Activated CD4-positive, alpha-beta memory T cell treated with anti-CD3 and anti-CD28 coated beads, Interleukin-2, amount 10 ng/mL, durations not matched to agents 7 days and 5 days (primary cell): Measurements from ENCODE around the gene PPL. TPM values are rescaled to one million over a fixed set of nuclear protein-coding genes. Genes with fewer than 3 reads are reported as not detected.

Source experiments
- CTCF ChIA-PET: fragments of 350-600 bp; sonication (Branson Sonifier 250); formaldehyde crosslinking; loops from one replicate; lab custom pipeline; 2021; ENCODE audit warnings: antibody characterized with exemption, inconsistent platforms; lab: Charles Lee
- POLR2A ChIA-PET: fragments of 350-600 bp; sonication (Branson Sonifier 250); formaldehyde crosslinking; loops from one replicate; lab custom pipeline; 2021; ENCODE audit warnings: antibody characterized with exemption; lab: Charles Lee
- DNase-seq: peaks from one replicate; pipeline ENCODE4 v3.0.0-alpha.2; 2020
- H3K27ac Mint-ChIP-seq: one replicate; pipeline ENCODE4 v1.8.0; 2021; ENCODE audit warnings: mild to moderate bottlenecking, mixed read lengths
- H3K27me3 Mint-ChIP-seq: one replicate; pipeline ENCODE4 v1.8.0; 2021; ENCODE audit warnings: mixed read lengths
- H3K36me3 Mint-ChIP-seq: one replicate; pipeline ENCODE4 v1.8.0; 2021; ENCODE audit warnings: low read depth, mixed read lengths
- H3K4me1 Mint-ChIP-seq: one replicate; pipeline ENCODE4 v1.8.0; 2021; ENCODE audit warnings: mixed read lengths
- H3K4me3 Mint-ChIP-seq: one replicate; pipeline ENCODE4 v1.8.0; 2021; ENCODE audit warnings: mild to moderate bottlenecking, mixed read lengths
- H3K9me3 Mint-ChIP-seq: one replicate; pipeline ENCODE4 v1.8.0; 2021; ENCODE audit warnings: mixed read lengths
- total RNA-seq, 2 experiments: library from RNA; stranded (reverse); gene quantifications; one replicate each; pipeline ENCODE4 v1.2.3, GENCODE V29; 2021

Gene PPL
- total RNA-seq, 2 experiments from 2014 or later = 0.08 TPM; not detected in 1

DNA sequence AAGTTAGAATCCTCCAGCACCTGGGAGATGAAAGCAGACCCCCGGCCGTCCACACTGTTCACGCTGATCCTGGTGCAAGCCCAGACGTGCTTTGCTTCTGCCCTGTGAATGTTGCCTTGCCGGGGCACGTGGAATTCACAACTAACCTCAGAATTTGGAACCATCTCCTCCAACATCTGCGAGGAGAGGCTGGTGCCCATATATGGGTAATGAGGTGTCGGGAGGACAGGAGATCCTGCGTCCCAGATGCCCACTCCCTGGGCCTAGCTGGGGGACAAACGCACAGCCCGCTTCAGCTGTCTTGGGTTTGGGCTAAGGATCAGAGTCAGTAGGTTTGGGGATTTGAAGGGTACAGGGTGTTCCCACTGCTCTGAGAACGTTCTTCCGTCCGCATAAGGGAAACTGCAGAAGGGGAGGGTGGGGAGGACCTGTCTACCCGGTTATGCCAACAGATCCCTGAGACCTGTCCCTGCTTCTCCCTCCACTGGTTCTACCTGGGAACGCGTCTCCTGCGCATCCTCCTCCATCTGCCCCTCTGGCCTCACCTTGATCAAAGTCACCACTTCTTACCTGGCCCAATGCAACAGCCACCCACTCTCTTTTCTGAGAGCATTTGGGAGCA, 14.1 kb downstream of the PPL start:
- Mint-ChIP-seq H3K4me1 (no peaks in the 10 kb centered on the region), H3K36me3 (no peaks in the 10 kb centered on the region), H3K27me3 (peaks cover 1% of the 10 kb centered on the region), H3K27ac (no peak overlapping the region), H3K4me3 (no peak overlapping the region), H3K9me3 (peaks cover 10% of the 10 kb centered on the region)
- DNase-seq = no peak
- ChIA-PET POLR2A (no interaction called here), CTCF (no interaction called here)

DNA sequence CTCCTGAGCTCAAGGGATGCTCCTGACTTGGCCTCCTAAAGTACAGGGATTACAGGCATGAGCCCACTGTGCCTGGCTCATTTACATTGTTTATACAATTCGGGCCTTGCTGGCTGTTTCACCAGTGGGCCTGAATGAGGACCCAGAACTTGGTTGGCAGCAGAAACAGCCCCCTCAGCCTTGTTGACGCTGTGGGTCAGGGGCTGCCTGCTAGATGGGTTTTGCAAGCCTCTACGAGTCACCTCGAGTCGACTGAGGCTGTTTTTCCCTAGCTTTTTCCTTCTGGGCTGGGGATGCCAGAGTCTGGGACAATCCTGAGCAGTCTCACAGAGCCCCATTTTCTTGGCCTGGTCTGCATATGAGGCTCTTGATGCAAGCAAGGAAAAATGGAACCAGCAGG, 16.1 kb downstream of the PPL start:
- no peak overlapping the region for H3K4me3 Mint-ChIP-seq
- H3K9me3 Mint-ChIP-seq = no peaks in the 10 kb centered on the region
- ChIA-PET CTCF (no interaction called here), POLR2A (no interaction called here)
- H3K36me3 Mint-ChIP-seq = no peaks in the 10 kb centered on the region
- no peak overlapping the region for H3K27ac Mint-ChIP-seq
- H3K27me3 Mint-ChIP-seq = peaks cover 1% of the 10 kb centered on the region
- H3K4me1 Mint-ChIP-seq = no peaks in the 10 kb centered on the region
- no peak for DNase-seq

DNA sequence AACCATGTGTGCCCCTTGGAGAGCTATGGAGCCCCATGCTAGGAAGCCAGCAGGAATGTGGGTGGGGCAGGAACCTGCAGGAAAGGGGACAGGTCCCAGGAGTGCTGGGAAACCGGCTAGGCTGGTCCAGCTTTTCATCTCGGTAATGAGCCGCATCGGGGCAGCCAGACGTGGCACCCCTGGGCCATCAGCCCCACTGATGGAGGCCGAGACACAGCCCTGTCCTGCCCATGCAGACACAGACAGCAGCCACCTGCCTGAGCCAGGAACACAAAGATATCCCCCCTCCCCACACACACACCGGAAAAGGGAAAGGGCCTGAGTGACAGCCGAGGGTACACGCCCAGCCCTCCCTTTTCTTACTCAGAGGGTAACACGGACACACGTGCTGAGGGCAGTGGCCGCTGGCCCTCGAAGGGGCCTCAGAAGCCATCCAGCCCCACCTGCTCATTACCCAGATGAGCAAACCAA, 18.1 kb downstream of the PPL start:
- Mint-ChIP-seq H3K4me1 (no peaks in the 10 kb centered on the region), H3K9me3 (no peaks in the 10 kb centered on the region), H3K27ac (no peak overlapping the region), H3K4me3 (no peak overlapping the region), H3K27me3 (no peaks in the 10 kb centered on the region), H3K36me3 (no peaks in the 10 kb centered on the region)
- POLR2A ChIA-PET = no interaction called here
- DNase-seq = no peak
- CTCF ChIA-PET = no interaction called here

DNA sequence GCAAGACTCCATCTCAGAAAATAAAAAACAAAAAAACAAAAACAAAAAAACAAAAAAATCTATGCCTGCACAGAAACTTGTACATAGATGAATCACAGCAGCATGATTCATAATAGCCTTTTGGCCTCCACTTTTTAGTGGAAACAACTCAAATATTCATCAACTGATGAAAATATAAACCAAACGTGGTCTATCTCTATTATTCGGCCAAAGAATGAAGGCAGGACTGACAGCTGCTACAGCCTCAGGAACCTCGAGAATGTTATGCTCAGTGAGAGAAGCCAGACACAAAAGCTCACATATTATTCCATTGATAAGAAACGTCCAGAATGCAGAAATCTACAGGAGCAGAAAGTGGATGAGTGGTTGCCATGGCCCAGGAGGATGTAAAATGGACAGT, 19.8 kb downstream of the PPL start:
- ChIA-PET CTCF (no interaction called here), POLR2A (no interaction called here)
- Mint-ChIP-seq H3K27me3 (no peaks in the 10 kb centered on the region), H3K27ac (no peak overlapping the region), H3K9me3 (no peaks in the 10 kb centered on the region), H3K4me3 (no peak overlapping the region), H3K4me1 (no peaks in the 10 kb centered on the region), H3K36me3 (no peaks in the 10 kb centered on the region)
- no peak for DNase-seq

DNA sequence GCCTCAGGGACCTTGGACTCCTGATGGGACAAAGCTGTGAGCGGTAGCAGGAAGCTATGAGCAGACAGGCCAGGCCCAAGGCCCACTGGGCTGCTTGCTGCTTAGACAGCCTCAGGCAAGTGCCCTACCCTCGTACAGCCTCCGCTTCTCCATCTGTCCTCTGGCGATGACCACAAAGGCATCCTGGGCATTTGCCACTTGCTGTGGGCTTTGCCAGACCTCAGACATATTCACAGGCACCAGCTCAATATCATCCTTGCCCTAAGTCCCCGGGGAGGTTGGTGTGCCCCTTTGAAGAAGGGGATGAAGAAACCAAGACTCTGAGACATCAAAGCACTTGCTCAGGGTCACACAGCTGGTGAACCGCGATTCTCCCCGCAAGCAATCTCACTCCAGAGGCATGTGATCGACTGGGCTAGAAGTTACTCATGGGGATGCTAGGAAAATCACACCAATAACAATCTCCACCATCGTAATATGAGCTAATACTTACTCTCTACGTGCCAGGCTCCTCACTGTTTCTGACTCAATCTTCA, 21.7 kb downstream of the PPL start:
- CTCF ChIA-PET = interaction anchor here (1.1 kb wide), 1 partner anchor 42 kb away, joined by 3 read pairs; no protein-coding TSS in a partner anchor
- no peaks in the 10 kb centered on the region for H3K9me3 Mint-ChIP-seq
- no peak for DNase-seq
- no peaks in the 10 kb centered on the region for H3K4me1 Mint-ChIP-seq
- H3K27me3 Mint-ChIP-seq = no peaks in the 10 kb centered on the region
- POLR2A ChIA-PET = no interaction called here
- H3K4me3 Mint-ChIP-seq = no peak overlapping the region
- H3K27ac Mint-ChIP-seq = no peak overlapping the region
- no peaks in the 10 kb centered on the region for H3K36me3 Mint-ChIP-seq

DNA sequence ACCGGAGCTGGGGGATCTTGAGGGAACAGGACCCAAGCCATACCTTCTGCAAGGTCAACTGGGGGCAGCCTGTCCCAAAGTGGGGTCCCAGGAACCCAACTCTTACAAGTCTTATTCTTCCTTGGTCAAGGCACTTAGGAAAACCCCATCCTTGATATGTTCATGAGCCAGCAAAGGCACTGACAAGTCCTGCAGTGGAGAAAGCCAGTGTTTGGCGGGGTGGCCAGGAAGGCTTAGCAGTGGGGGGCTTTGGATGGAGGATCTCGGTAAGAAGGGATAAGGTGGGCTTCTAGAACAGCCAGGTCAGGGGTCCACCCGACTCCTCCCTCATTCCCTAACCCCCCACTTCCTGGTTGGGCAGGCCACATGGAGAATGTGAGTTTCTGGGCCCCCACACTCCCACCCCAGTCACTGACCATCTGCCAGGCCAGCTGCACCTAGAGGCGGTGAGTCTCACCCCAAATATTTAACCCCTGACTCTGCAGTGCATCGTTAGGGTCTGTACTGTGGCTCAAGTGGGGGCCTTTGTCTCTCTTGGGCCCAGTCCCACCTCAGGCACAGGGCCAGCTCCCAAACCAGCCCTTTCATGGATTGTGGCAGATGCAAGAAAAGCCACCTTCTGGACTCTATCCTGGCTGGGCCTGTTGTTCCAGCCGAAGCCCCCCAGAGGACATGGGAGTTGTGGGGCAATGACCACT, 22.3 kb downstream of the PPL start:
- Mint-ChIP-seq H3K4me1 (no peaks in the 10 kb centered on the region), H3K27me3 (no peaks in the 10 kb centered on the region), H3K4me3 (no peak overlapping the region), H3K27ac (no peak overlapping the region), H3K9me3 (no peaks in the 10 kb centered on the region), H3K36me3 (no peaks in the 10 kb centered on the region)
- POLR2A ChIA-PET = no interaction called here
- DNase-seq = no peak
- CTCF ChIA-PET = interaction anchor here (1.1 kb wide), 1 partner anchor 42 kb away, joined by 3 read pairs; no protein-coding TSS in a partner anchor

DNA sequence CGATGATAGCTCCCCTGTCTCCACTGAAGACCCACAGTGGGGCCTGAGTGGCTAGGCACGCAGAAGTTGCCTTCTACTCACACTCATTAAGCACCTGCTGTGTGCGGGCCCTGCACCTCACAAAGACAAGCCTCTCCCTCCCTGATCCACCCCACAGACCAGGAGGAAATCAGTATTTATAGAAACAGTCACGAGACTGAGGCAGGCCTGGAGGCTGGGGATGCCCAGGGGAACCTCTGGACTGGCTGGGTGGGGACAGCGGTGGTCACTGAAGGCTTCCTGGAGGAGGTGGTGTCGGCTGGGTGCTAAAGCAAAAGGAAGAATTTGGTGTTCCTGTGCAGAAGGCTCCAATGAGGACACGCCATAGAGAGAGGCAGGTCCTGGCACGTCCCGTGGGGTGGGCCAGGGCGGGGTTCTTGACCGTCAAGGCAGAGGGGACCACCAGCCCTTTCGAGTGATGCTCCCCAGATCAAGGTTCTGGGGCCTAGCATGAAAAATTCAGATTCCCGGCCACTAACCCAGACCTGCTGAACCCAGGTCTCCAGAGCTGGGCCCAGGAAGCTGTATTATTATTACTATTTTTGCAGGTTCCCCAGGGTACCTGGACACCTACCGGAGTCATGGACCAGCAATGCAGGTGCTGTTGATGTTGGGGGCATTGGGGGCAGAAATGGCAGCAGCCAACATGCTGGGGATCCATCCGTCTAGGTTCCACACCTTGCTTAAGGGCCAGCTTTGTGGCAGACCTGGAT, 23.0 kb downstream of the PPL start:
- Mint-ChIP-seq H3K27ac (no peak overlapping the region), H3K4me3 (no peak overlapping the region), H3K4me1 (no peaks in the 10 kb centered on the region), H3K9me3 (no peaks in the 10 kb centered on the region), H3K36me3 (no peaks in the 10 kb centered on the region), H3K27me3 (no peaks in the 10 kb centered on the region)
- no peak for DNase-seq
- ChIA-PET CTCF (no interaction called here), POLR2A (no interaction called here)

DNA sequence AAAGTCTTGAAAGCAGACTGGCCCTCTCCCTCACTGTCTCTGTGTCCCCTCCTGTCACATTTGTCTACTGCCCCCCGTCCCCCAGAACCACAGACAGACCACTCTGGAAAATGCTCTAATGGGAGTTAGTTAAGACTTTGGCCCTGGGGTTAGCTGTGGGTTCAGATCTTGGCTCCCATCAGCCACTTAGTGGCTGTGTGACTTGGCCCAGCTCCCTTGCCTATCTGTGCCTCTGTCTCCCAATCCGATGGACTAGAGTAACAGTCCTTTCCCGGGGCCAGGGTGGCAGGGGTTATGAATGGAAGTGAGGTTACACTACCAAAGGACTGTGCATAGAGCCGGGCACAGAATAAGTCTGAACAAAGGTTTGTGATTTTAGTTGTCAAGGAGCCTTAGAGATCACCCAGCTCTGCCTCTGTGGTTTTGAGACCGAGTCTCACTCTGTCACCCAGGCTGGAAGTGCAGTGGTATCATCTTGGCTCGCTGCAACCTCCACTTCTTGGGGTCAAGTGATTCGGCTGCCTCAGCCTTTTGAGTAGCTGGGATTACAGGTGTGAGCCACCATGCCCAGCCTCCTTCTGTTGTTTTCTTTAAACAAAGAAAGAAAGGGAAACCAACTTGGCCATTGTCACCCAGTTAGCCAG, 23.7 kb downstream of the PPL start:
- Mint-ChIP-seq H3K27me3 (peaks cover 2% of the 10 kb centered on the region), H3K9me3 (no peaks in the 10 kb centered on the region), H3K27ac (no peak overlapping the region), H3K4me1 (no peaks in the 10 kb centered on the region), H3K36me3 (no peaks in the 10 kb centered on the region), H3K4me3 (no peak overlapping the region)
- CTCF ChIA-PET = no interaction called here
- DNase-seq = no peak
- POLR2A ChIA-PET = no interaction called here

DNA sequence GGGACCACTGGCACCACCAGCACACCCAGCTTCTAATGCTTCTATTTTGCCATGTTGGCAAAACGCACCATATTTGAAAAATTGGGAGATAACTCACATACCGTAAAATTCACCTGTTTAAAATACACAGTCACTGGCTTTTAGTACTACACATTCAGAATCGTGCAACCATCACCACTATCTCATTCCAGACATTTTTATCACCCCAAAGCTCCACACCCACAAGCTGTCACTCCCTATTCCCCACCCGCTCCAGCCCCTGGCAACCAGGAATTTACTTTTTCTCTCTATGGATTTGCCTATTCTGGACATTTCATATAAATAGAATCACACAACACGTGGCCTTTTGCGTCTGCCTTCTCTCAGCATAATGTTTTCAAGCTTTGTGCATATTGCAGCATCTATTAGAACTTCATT, 25.0 kb downstream of the PPL start:
- H3K27ac Mint-ChIP-seq = no peak overlapping the region
- no peaks in the 10 kb centered on the region for H3K36me3 Mint-ChIP-seq
- H3K4me1 Mint-ChIP-seq = no peaks in the 10 kb centered on the region
- CTCF ChIA-PET = interaction anchor here (1.1 kb wide), 1 partner anchor 173 kb away, joined by 3 read pairs; no protein-coding TSS in a partner anchor
- DNase-seq = no peak
- no peaks in the 10 kb centered on the region for H3K9me3 Mint-ChIP-seq
- no peak overlapping the region for H3K4me3 Mint-ChIP-seq
- POLR2A ChIA-PET = no interaction called here
- peaks cover 6% of the 10 kb centered on the region for H3K27me3 Mint-ChIP-seq

DNA sequence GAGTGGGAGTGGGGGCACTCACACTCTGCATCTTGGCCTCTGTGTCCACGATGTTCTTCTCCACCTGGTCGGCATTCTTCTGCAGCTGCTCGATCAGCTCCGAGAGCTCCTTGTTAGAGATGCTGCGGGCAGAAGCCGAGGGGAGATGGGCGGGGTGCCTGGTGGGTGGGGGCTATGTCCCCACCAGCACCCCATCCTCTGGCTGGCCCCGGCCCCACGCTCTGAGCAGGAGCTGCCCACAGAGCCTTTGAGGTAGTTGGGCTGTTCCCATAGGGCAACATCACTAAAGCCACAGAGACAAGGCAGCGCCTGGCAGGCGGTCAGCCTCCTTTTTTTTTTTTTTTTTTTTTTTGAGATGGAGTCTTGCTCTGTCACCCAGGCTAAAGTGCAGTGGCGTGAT, 26.1 kb downstream of the PPL start:
- no peak overlapping the region for H3K27ac Mint-ChIP-seq
- H3K4me1 Mint-ChIP-seq = no peaks in the 10 kb centered on the region
- ChIA-PET POLR2A (no interaction called here), CTCF (interaction anchor here (0.7 to 1.1 kb wide), 2 partner anchors 194 to 451 kb away, joined by 3 read pairs; no protein-coding TSS in a partner anchor)
- no peaks in the 10 kb centered on the region for H3K36me3 Mint-ChIP-seq
- H3K4me3 Mint-ChIP-seq = no peak overlapping the region
- H3K27me3 Mint-ChIP-seq = peaks cover 9% of the 10 kb centered on the region
- H3K9me3 Mint-ChIP-seq = no peaks in the 10 kb centered on the region
- DNase-seq = no peak

DNA sequence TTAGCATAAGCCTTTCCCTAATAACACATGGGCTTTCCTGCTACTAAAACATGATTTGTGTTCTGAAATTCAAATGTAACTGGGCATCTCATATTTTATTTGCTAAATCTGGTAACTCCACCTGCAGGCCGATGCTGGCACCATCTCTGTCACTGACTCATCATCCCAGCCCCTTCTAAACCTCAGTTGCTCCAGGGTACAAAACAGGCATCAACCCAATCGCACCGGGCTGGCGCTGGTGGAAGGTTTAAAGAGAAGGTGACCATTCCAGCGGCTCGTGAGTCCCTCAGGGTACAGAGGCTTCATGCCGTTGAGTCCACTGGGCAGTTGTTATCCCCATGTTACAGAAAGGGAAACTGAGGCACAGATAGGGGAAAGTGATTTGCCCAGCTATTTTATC, 27.1 kb downstream of the PPL start:
- ChIA-PET CTCF (no interaction called here), POLR2A (no interaction called here)
- H3K36me3 Mint-ChIP-seq = no peaks in the 10 kb centered on the region
- no peaks in the 10 kb centered on the region for H3K4me1 Mint-ChIP-seq
- no peaks in the 10 kb centered on the region for H3K9me3 Mint-ChIP-seq
- H3K4me3 Mint-ChIP-seq = no peak overlapping the region
- H3K27me3 Mint-ChIP-seq = peaks cover 14% of the 10 kb centered on the region
- DNase-seq = no peak
- H3K27ac Mint-ChIP-seq = no peak overlapping the region

DNA sequence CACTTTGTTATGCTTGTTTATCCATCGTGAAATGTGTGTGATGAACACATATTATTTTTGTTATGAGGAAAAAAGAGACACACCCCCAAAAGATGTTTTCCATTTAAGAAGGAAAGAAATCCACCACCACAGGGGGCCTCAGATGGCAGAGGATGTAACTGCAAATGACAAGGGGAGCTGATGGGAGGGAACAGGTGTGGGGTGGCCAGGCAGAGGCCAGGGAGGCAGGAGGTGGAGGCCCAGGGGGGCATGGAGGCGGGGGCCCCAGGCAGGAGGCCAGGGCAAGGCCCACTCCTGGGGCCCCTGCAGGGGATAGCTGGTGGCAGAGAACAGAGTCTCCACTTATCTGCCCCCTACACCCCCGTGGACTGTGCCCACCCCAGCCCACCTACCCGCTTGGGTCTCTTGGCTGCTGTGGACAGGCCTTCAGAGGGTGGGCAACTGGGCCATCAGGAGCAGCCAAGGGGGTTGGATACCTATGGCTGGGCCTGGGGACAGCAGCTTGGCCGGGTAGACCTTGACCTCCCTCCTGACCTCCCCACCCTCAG, 28.0 kb downstream of the PPL start:
- CTCF ChIA-PET = no interaction called here
- Mint-ChIP-seq H3K4me1 (no peaks in the 10 kb centered on the region), H3K27me3 (peaks cover 19% of the 10 kb centered on the region), H3K9me3 (no peaks in the 10 kb centered on the region), H3K27ac (no peak overlapping the region), H3K4me3 (no peak overlapping the region), H3K36me3 (no peaks in the 10 kb centered on the region)
- POLR2A ChIA-PET = no interaction called here
- DNase-seq = no peak
